Measurements from ENCODE around the gene TNNI3K.

DNA sequence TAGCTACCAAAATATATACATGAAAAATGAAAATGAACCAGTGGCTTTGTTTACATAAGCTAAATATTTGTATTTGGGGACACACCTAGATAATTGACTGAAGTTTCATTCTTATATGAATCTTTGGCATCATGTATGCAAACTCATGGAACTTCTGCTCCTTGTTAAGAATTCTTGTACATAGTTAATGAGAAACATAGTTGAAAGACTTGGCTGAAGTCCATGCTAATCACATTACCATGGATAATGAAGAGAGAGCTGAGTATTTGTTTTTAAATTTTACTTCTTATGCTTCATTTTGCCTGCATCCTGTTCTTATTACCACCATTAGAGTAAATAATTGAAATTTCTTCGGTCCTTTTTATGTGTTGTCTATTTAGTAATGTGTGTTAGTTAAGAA, 168.4 kb downstream of the TNNI3K start:
- TF ChIP-seq, protein P1, sequence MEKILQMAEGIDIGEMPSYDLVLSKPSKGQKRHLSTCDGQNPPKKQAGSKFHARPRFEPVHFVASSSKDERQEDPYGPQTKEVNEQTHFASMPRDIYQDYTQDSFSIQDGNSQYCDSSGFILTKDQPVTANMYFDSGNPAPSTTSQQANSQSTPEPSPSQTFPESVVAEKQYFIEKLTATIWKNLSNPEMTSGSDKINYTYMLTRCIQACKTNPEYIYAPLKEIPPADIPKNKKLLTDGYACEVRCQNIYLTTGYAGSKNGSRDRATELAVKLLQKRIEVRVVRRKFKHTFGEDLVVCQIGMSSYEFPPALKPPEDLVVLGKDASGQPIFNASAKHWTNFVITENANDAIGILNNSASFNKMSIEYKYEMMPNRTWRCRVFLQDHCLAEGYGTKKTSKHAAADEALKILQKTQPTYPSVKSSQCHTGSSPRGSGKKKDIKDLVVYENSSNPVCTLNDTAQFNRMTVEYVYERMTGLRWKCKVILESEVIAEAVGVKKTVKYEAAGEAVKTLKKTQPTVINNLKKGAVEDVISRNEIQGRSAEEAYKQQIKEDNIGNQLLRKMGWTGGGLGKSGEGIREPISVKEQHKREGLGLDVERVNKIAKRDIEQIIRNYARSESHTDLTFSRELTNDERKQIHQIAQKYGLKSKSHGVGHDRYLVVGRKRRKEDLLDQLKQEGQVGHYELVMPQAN (conservative IDR thresholded peaks at IDR 0.05), result no peak
- TF ChIP-seq, protein P2, sequence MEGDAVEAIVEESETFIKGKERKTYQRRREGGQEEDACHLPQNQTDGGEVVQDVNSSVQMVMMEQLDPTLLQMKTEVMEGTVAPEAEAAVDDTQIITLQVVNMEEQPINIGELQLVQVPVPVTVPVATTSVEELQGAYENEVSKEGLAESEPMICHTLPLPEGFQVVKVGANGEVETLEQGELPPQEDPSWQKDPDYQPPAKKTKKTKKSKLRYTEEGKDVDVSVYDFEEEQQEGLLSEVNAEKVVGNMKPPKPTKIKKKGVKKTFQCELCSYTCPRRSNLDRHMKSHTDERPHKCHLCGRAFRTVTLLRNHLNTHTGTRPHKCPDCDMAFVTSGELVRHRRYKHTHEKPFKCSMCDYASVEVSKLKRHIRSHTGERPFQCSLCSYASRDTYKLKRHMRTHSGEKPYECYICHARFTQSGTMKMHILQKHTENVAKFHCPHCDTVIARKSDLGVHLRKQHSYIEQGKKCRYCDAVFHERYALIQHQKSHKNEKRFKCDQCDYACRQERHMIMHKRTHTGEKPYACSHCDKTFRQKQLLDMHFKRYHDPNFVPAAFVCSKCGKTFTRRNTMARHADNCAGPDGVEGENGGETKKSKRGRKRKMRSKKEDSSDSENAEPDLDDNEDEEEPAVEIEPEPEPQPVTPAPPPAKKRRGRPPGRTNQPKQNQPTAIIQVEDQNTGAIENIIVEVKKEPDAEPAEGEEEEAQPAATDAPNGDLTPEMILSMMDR (IDR thresholded peaks at IDR 0.05 in 2 of 3, conservative IDR thresholded peaks at IDR 0.05 in 1 of 3; ENCODE audit: control insufficient read depth in 2 of 3, extremely low read depth in 1 of 3, insufficient read depth in 1 of 3, low read depth in 3 of 3, low read length in 3 of 3), result no peak
- no peak for TF ChIP-seq CREB1 (IDR thresholded peaks at IDR 0.05; ENCODE audit: low read depth)
- no peak for TF ChIP-seq EP300 (IDR thresholded peaks at IDR 0.05; ENCODE audit: borderline replicate concordance in 1 of 2, control insufficient read depth in 1 of 2, low read depth in 2 of 2, low read length in 2 of 2)
- TF ChIP-seq, protein P3, sequence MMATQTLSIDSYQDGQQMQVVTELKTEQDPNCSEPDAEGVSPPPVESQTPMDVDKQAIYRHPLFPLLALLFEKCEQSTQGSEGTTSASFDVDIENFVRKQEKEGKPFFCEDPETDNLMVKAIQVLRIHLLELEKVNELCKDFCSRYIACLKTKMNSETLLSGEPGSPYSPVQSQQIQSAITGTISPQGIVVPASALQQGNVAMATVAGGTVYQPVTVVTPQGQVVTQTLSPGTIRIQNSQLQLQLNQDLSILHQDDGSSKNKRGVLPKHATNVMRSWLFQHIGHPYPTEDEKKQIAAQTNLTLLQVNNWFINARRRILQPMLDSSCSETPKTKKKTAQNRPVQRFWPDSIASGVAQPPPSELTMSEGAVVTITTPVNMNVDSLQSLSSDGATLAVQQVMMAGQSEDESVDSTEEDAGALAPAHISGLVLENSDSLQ (IDR thresholded peaks at IDR 0.05), result no peak
- TF ChIP-seq, protein P4, sequence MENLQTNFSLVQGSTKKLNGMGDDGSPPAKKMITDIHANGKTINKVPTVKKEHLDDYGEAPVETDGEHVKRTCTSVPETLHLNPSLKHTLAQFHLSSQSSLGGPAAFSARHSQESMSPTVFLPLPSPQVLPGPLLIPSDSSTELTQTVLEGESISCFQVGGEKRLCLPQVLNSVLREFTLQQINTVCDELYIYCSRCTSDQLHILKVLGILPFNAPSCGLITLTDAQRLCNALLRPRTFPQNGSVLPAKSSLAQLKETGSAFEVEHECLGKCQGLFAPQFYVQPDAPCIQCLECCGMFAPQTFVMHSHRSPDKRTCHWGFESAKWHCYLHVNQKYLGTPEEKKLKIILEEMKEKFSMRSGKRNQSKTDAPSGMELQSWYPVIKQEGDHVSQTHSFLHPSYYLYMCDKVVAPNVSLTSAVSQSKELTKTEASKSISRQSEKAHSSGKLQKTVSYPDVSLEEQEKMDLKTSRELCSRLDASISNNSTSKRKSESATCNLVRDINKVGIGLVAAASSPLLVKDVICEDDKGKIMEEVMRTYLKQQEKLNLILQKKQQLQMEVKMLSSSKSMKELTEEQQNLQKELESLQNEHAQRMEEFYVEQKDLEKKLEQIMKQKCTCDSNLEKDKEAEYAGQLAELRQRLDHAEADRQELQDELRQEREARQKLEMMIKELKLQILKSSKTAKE (IDR thresholded peaks at IDR 0.05; ENCODE audit: low read depth, poor library complexity, severe bottlenecking), result no peak
- TF ChIP-seq TCF7 (IDR thresholded peaks at IDR 0.05; ENCODE audit: borderline replicate concordance), result no peak
- no peak for TF ChIP-seq POLR2AphosphoS5 (IDR thresholded peaks at IDR 0.05; ENCODE audit: low read length)
- TF ChIP-seq DPF2 (IDR thresholded peaks at IDR 0.05), result no peak
- TF ChIP-seq IRF4 (IDR thresholded peaks at IDR 0.05; ENCODE audit: low read depth, low read length), result no peak
- TF ChIP-seq GABPA (IDR thresholded peaks at IDR 0.05; ENCODE audit: low read depth), result no peak
- no peak for TF ChIP-seq MTA3 (IDR thresholded peaks at IDR 0.05; ENCODE audit: borderline replicate concordance, low read length)
- no peak for TF ChIP-seq PML (IDR thresholded peaks at IDR 0.05; ENCODE audit: low read length)

Measured in GM12878 (cell line).